GM10266 (cell line): ENCODE data around the gene NEK1.

Experiments
- DNase-seq: peaks from one replicate; pipeline ENCODE4 v3.0.0; 2012; ENCODE audit errors: extremely low spot score
- CTCF ChIP-seq: IDR thresholded peaks from 2 replicates; pipeline ENCODE4 v1.5.1; 2012; ENCODE audit warnings: mild to moderate bottlenecking, low read depth; ENCODE audit not compliant: control insufficient read depth, insufficient read depth; ENCODE audit errors: missing control alignments

Gene NEK1

GRCh38 chr4:169611157-169611556 lies 1.2 kb downstream of the NEK1 start:
- DNase-seq = no peak
- TF ChIP-seq CTCF = no peak

- no peak for DNase-seq
- TF ChIP-seq CTCF = no peak
Measured at GRCh38 chr4:169604903-169605331, 7.5 kb downstream of the NEK1 start.

GRCh38 chr4:169604131-169604900 lies 8.1 kb downstream of the NEK1 start:
- TF ChIP-seq CTCF = no peak

GRCh38 chr4:169603312-169603711 lies 9.1 kb downstream of the NEK1 start:
- TF ChIP-seq CTCF = no peak
- DNase-seq = no peak

More at GRCh38 chr4:169604131-169604900, 8.1 kb downstream of the NEK1 start:
- no peak for DNase-seq

- TF ChIP-seq CTCF = no peak
- no peak for DNase-seq
Measured at GRCh38 chr4:169601016-169601771, 11.2 kb downstream of the NEK1 start.

- no peak for TF ChIP-seq CTCF
- DNase-seq = no peak
Measured at GRCh38 chr4:169594560-169595195, 17.7 kb downstream of the NEK1 start.

GRCh38 chr4:169593050-169593560 lies 19.3 kb downstream of the NEK1 start:
- no peak for TF ChIP-seq CTCF
- DNase-seq = no peak
